ENCODE results near the gene JPT2. TPM values are rescaled to one million over a fixed set of nuclear protein-coding genes. Genes with fewer than 3 reads are reported as not detected.

Gene JPT2
- polyA plus RNA-seq, 4 donors = 76.4 to 95.3 (median 82.2) TPM

GRCh38 chr16:1749152-1750117 lies 71.4 kb downstream of the JPT2 start:
- DNase-seq (ENCODE audit: low read depth in 4 of 4, low spot score in 3 of 4) = no peak

Other genes with a start within 250 kb of the JPT2 start
- gene PERCC1, start 247.2 kb upstream of the JPT2 start, polyA plus RNA-seq (ENCODE audit: insufficient read length in 4 of 4) = under 1 TPM in 1 of 4 donors, not detected in 3; 0.26 TPM
- gene CCDC154, start 233.7 kb upstream of the JPT2 start, polyA plus RNA-seq (ENCODE audit: insufficient read length in 4 of 4) = 1 to 10 TPM; 2.2 to 3.5 (median 2.7) TPM
- gene CLCN7, start 203.3 kb upstream of the JPT2 start, polyA plus RNA-seq (ENCODE audit: insufficient read length in 4 of 4) = 10 to 100 TPM; 43.4 to 62.1 (median 48.6) TPM
- under 1 TPM in 1 of 4 donors, not detected in 3; 0.04 TPM for gene PTX4, start 189.3 kb upstream of the JPT2 start, polyA plus RNA-seq (ENCODE audit: insufficient read length in 4 of 4)
- gene TELO2, start 184.9 kb upstream of the JPT2 start, polyA plus RNA-seq (ENCODE audit: insufficient read length in 4 of 4) = 10 to 100 TPM; 25.9 to 48.7 (median 30.5) TPM
- 10 to 100 TPM; 18.8 to 28.5 (median 20.6) TPM for gene TMEM204, start 144.6 kb upstream of the JPT2 start, polyA plus RNA-seq (ENCODE audit: insufficient read length in 4 of 4)
- 10 to 100 TPM; 37.3 to 43.5 (median 39.3) TPM for gene IFT140, start 66.2 kb upstream of the JPT2 start, polyA plus RNA-seq (ENCODE audit: insufficient read length in 4 of 4)
- 10 to 100 TPM; 16.8 to 21.2 (median 19.0) TPM for gene CRAMP1, start 65.9 kb upstream of the JPT2 start, polyA plus RNA-seq (ENCODE audit: insufficient read length in 4 of 4)
- gene MAPK8IP3, start 27.9 kb downstream of the JPT2 start, polyA plus RNA-seq (ENCODE audit: insufficient read length in 4 of 4) = 10 to 100 TPM; 38.7 to 54.3 (median 49.1) TPM
- 10 to 100 TPM; 23.2 to 49.8 (median 24.3) TPM for gene NME3, start 93.3 kb downstream of the JPT2 start, polyA plus RNA-seq (ENCODE audit: insufficient read length in 4 of 4)
- gene EME2, start 94.5 kb downstream of the JPT2 start, polyA plus RNA-seq (ENCODE audit: insufficient read length in 4 of 4) = 10 to 100 TPM in 1 of 4 donors, 1 to 10 TPM in 3; 6.7 to 10.7 (median 8.6) TPM
- gene MRPS34, start 94.9 kb downstream of the JPT2 start, polyA plus RNA-seq (ENCODE audit: insufficient read length in 4 of 4) = 10 to 100 TPM; 64.2 to 87.3 (median 66.9) TPM
- gene SPSB3, start 104.3 kb downstream of the JPT2 start, polyA plus RNA-seq (ENCODE audit: insufficient read length in 4 of 4) = 10 to 100 TPM; 34.9 to 58.0 (median 38.5) TPM
- gene NUBP2, start 104.7 kb downstream of the JPT2 start, polyA plus RNA-seq (ENCODE audit: insufficient read length in 4 of 4) = 10 to 100 TPM; 36.8 to 62.7 (median 40.5) TPM
- 1 to 10 TPM; 2.2 to 4.6 (median 2.7) TPM for gene IGFALS, start 115.4 kb downstream of the JPT2 start, polyA plus RNA-seq (ENCODE audit: insufficient read length in 4 of 4)
- gene HAGH, start 148.5 kb downstream of the JPT2 start, polyA plus RNA-seq (ENCODE audit: insufficient read length in 4 of 4) = 10 to 100 TPM; 34.3 to 51.3 (median 37.5) TPM
- gene FAHD1, start 148.9 kb downstream of the JPT2 start, polyA plus RNA-seq (ENCODE audit: insufficient read length in 4 of 4) = 10 to 100 TPM; 35.4 to 52.7 (median 43.9) TPM
- gene MEIOB, start 193.9 kb downstream of the JPT2 start, polyA plus RNA-seq (ENCODE audit: insufficient read length in 4 of 4) = 1 to 10 TPM in 2 of 4 donors, under 1 TPM in 2; 0.37 to 1.7 (median 1.2) TPM
- under 1 TPM; 0.14 to 0.88 (median 0.32) TPM for gene HS3ST6, start 240.1 kb downstream of the JPT2 start, polyA plus RNA-seq (ENCODE audit: insufficient read length in 4 of 4)